NCI-H2107 (cell line): ENCODE measurements around the gene PPP4R4.

ENCODE experiments used
- DNase-seq: peaks from one replicate; lab custom pipeline; 2025; lab: John Stamatoyannopoulos, UW

PPP4R4 gene, protein sequence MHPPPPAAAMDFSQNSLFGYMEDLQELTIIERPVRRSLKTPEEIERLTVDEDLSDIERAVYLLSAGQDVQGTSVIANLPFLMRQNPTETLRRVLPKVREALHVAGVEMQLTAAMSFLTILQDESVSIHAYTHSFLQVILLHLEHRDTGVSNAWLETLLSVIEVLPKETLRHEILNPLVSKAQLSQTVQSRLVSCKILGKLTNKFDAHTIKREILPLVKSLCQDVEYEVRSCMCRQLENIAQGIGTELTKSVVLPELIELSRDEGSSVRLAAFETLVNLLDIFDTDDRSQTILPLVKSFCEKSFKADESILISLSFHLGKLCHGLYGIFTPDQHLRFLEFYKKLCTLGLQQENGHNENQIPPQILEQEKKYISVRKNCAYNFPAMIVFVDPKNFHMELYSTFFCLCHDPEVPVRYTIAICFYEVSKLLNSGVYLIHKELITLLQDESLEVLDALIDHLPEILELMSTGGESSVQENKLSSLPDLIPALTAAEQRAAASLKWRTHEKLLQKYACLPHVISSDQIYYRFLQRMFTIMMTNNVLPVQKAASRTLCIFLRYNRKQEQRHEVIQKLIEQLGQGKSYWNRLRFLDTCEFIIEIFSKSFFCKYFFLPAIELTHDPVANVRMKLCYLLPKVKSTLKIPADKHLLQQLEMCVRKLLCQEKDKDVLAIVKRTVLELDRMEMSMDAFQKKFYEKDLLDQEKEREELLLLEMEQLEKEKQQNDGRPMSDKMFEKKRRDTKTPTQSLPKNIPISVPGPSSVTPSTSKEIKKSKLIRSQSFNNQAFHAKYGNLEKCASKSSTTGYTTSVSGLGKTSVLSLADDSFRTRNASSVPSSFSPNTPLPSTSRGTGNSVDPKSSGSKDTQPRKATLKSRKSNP

GRCh38 chr14:94173885-94174603 lies at the start of gene PPP4R4:
Gene PPP4R4, plus strand, starts transcription at chr14:94174322. Its CDS starts 144 bp downstream, at chr14:94174466.
- DNase-seq, result peak; percentile 62

- DNase-seq, result no peak
Observed at GRCh38 chr14:94124582-94125377, 49.3 kb upstream of the PPP4R4 start.

DNA sequence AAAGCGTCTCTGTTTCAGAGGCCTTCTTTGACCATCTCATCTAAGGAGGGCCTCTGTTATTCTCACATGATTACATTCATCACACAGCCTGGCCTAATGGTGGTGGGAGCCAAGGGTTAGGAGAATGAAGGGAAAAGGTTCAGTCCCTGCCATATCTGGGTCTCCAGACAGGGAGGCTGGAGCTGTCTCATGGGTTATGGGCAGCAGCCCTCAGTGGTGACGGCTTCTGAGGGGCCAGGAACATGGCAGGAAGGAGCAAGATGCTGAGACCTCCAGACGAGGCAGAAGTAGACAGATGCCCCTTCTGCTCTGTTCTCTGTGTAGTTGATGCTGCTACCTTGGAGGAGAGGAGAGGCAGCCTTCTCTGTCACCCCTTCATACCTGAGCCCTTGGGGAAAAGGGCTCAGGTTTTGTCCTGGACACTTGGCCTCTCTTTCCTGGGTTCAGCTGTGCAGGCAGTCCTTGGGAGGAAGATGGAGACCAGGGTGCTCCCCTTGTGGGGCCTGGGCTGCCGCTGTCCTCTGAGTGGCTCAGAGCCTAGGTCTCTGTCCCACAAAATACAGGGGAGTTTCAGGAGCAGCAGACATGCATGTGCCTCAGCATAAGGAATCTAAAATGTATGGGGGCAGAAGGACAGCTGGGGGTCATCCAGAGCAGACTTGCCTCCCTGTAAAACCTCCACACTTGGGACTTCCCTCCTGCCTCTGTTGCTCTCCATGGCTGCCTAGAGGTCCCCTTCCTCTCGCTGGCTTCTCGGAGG lies 48.3 kb upstream of the PPP4R4 start:
- DNase-seq, result no peak

DNA sequence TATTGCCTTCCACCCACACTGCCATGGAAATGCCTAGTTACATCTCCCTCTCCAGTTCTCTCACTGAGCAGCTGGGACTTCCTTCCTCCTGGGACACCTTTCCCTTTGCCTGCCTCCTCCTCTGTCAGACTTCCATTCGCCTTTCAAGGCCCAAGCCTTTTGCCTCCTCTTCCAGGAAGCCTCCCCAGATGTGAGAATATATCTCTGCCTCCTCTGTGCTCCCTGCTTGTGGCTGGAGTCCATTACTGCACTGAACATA lies 47.8 kb upstream of the PPP4R4 start:
- no peak for DNase-seq

DNA sequence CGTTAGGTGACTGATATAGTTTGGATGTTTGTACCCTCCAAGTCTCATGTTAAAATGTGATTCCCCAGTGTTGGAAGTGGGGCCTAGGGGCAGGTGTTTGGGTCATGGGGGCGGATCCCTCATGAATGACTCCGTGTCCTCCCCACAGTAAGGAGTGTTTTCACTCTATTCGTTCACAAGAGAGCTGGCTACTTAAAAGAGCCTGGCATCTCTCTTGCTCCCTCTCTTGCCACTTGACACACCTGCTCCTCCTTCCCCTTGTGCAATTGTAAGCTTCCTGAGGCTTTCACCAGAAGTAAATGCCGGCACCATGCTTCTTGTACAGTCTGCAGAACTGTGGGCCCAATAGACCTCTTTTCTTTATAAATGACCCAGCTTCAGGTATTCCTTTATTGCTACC lies 47.3 kb upstream of the PPP4R4 start:
- DNase-seq, result no peak

- no peak for DNase-seq
Observed at GRCh38 chr14:94127330-94127729, 46.8 kb upstream of the PPP4R4 start.

DNA sequence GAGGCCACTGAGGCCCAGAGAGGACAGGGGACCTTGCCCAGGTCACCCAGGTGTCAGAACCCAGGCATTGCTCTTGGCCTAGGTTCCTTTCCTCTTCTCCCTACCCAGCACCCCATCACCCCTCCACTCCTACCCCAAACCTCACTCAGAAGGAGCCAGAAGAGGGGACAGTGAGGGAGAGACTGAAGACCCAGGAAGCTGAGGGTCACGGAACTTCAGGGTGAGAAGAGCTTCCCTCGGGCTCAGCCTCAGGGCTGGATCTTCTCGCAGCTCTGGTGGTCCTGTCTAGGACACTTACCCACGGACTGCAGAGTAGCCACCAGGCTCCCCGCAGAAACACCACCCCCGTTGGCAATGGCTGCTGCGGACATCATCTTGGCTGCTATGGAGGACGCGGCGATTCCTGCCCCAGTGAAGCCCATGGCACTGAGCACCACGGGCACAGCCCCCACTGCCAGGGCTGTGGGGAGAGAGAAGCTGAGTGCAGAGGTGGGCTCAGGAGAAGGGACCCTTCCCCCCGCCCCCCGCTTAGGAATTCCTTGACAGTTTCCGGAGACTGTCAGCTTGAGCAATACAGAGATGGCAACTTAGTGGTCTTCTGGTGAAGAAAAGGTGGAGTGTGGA lies 45.8 kb upstream of the PPP4R4 start:
- no peak for DNase-seq

DNA sequence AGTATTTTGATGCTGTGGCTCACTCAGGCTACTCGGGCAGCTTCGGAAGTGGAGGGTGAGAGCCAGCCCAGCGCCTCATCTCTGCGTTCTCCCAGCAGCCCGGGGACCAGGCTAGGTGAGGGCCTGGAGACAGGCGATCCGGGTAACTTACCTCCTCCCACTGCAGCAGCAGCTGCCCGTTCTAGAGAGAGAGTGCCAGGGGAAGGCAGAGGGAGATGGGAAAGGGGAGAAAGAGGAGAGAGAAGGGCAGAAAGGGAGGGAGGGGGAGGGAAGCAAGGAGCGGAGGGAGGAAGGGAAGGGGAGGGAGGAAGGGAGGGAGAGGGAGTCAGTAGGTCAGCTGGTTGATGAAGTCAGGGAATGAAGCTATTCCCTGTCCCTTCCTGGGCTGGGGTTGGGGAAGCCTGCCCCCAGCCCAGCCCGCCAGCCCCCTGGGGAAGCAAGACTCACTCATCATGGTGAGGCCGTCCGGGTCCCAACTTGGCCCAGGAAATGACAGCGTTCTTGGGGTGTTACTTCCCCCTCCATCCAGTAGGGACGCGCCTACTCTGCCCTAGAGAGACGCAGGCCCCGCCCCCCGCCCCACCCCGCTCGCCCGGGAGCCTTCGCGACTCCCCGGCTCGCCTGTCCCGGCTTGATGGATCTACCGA lies 44.9 kb upstream of the PPP4R4 start, which contains the start of gene IFI27L2:
Gene IFI27L2, minus strand, starts transcription at position 494 of the 647 bp plus-strand sequence. Its CDS starts 40 bp downstream, at position 454.
- peak; percentile 33 for DNase-seq

DNA sequence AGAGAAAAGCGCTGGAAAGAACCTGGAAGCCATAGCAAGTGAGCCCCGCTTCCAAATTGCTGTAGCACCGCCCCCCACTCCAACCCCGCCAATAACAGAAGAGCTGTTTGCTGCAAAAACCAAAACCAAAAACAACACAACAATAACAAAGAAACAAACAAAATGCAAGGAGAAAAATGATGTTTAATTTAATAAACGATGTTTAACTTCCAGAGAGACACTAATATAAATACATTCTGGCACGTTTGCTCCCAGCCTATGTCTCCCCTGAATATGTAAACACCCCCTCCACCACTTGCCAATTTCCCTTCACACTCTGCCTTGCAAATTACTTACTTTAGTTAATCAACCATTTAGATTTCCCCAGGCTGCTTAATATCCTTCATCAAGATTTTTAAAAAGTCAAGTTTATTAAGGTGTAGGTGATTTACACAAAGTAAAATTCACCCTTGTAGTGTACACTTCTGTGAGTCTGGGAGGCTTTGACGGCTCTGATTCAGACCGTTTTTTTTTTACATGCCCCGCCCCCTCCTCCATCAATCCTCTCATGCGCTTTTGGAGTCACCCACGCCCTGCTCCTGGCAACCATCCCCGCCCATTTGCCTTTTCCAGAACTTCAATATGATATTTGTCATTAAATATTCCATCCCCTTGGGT lies 44.2 kb upstream of the PPP4R4 start:
- no peak for DNase-seq

GRCh38 chr14:94132285-94132887 lies 41.7 kb upstream of the PPP4R4 start:
- no peak for DNase-seq

GRCh38 chr14:94135476-94135875 lies 38.6 kb upstream of the PPP4R4 start:
- no peak for DNase-seq

GRCh38 chr14:94136575-94137331 lies 37.4 kb upstream of the PPP4R4 start:
- DNase-seq, result peak; percentile 82

DNA sequence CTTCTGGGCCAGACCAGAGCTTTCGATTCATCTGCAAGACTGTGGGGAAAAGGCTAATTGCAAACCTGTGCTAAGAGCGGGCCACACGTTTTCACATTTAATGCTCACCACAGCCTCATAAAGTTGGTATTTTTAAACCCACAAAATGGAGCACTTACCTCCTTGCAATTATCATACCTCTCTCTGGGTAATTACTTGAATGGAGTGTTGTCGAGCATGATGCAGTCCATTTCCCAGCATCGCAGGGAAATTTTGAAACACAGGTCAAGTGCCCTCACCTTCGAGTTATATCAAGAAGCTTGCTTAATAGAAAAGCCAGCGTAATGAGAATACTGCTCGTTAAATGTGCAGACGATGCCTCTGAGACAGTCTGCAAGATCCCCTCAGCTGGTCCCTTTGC lies 35.9 kb upstream of the PPP4R4 start:
- peak; percentile 59 for DNase-seq

GRCh38 chr14:94139006-94139405 lies 35.1 kb upstream of the PPP4R4 start:
- DNase-seq, result no peak

GRCh38 chr14:94139421-94139820 lies 34.7 kb upstream of the PPP4R4 start:
- DNase-seq, result no peak

DNA sequence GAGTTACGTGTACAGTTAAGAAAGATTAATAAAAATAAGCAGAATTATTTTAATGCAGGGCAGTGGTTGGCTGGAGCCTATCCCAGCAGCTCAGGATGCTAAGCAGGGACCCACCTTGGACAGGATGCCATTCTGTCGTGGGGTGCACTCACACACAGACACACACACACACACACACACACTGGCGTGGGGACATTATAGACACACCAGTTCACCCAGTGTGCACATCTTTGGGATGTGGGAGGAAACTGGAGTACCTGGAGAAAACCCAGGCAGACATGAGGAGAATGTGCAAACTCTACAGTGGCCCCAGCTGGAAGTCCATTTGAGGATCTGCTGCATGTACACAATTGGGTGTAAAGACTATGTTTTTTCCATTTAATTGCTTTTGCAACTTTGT lies 31.9 kb upstream of the PPP4R4 start:
- no peak for DNase-seq

- no peak for DNase-seq
Observed at GRCh38 chr14:94142836-94143235, 31.3 kb upstream of the PPP4R4 start.

- DNase-seq, result no peak
Observed at GRCh38 chr14:94143239-94143638, 30.9 kb upstream of the PPP4R4 start.
